IMR-90 (cell line): Measurements from ENCODE around the gene SORBS1. TPM values are rescaled to one million over a fixed set of nuclear protein-coding genes. Genes with fewer than 3 reads are reported as not detected.

Experiments
- ATAC-seq: fragments of 200-7000 bp; cut with Tn5 transposase; 2 replicates; pipeline ENCODE4 v1.9.1; 2020; ENCODE audit warnings: low read depth, mild to moderate bottlenecking, moderate library complexity
- BruUV-seq: library from RNA; stranded (reverse); fragments of 400-500 nt; replicated peaks from 2 replicates; lab custom pipeline; 2021; lab: Mats Ljungman, UMichigan
- CTCF ChIA-PET: fragments of 300-600 bp; formaldehyde crosslinking; extraction: SDS; loops from one replicate; lab custom pipeline; 2021; ENCODE audit warnings: antibody characterized with exemption; lab: Yijun Ruan, JAX
- POLR2A ChIA-PET: fragments of 300-600 bp; sonication (Branson Sonifier 250); formaldehyde crosslinking; loops from one replicate; lab custom pipeline; 2022; ENCODE audit warnings: antibody characterized with exemption; ENCODE audit not compliant: unreplicated experiment; lab: Charles Lee
- DNase-seq: peaks from one replicate; pipeline ENCODE4 v3.0.0; 2013
- H2AFZ ChIP-seq: replicated peaks from 2 replicates; pipeline ENCODE3; 2013; ENCODE audit warnings: low read length, mild to moderate bottlenecking; ENCODE audit not compliant: poor library complexity
- H2AK5ac ChIP-seq: 2 replicates; pipeline ENCODE4 v1.6.1; 2013; ENCODE audit warnings: low read depth, low read length, inconsistent platforms
- H2AK9ac ChIP-seq: replicated peaks from 2 replicates; pipeline ENCODE3; 2013; ENCODE audit warnings: mild to moderate bottlenecking, low read depth, low read length, moderate library complexity; ENCODE audit not compliant: poor library complexity
- H2BK120ac ChIP-seq: 2 replicates; pipeline ENCODE4 v1.6.1; 2013; ENCODE audit warnings: low read depth, low read length, inconsistent platforms
- H2BK15ac ChIP-seq: 3 replicates; pipeline ENCODE4 v1.6.1; 2013; ENCODE audit warnings: low read depth, low read length, inconsistent platforms
- H2BK20ac ChIP-seq: 2 replicates; pipeline ENCODE4 v1.6.1; 2013; ENCODE audit warnings: low read depth, mild to moderate bottlenecking, inconsistent platforms, low read length, moderate library complexity
- H2BK5ac ChIP-seq: 2 replicates; pipeline ENCODE4 v1.6.1; 2013; ENCODE audit warnings: mild to moderate bottlenecking, low read depth, low read length, inconsistent platforms; ENCODE audit not compliant: poor library complexity, severe bottlenecking
- H3K14ac ChIP-seq: replicated peaks from 2 replicates; pipeline ENCODE4 v1.6.1; 2013; ENCODE audit warnings: low read depth, low read length, inconsistent platforms
- H3K18ac ChIP-seq: 2 replicates; pipeline ENCODE4 v1.6.1; 2013; ENCODE audit warnings: low read depth, low read length, control low read depth
- H3K23ac ChIP-seq: 2 replicates; pipeline ENCODE4 v1.6.1; 2013; ENCODE audit warnings: low read depth, low read length, inconsistent platforms
- H3K27ac ChIP-seq: 2 replicates; pipeline ENCODE4 v1.5.1; 2013; ENCODE audit warnings: mild to moderate bottlenecking, control low read depth, low read length; ENCODE audit not compliant: insufficient read depth
- H3K27me3 ChIP-seq: 2 replicates; pipeline ENCODE4 v1.6.1; 2013; ENCODE audit warnings: low read length; ENCODE audit not compliant: control insufficient read depth, insufficient read depth
- H3K36me3 ChIP-seq: 2 replicates; pipeline ENCODE4 v1.6.1; 2013; ENCODE audit warnings: low read length, mixed read lengths; ENCODE audit not compliant: control insufficient read depth, insufficient read depth
- H3K4ac ChIP-seq: 2 replicates; pipeline ENCODE4 v1.6.1; 2013; ENCODE audit warnings: low read depth, low read length, inconsistent platforms
- H3K4me1 ChIP-seq: 2 replicates; pipeline ENCODE4 v1.6.1; 2013; ENCODE audit warnings: low read length, mixed read lengths; ENCODE audit not compliant: control insufficient read depth, insufficient read depth
- H3K4me2 ChIP-seq: 2 replicates; pipeline ENCODE4 v1.6.1; 2013; ENCODE audit warnings: low read depth, mild to moderate bottlenecking, control low read depth, low read length, moderate library complexity
- H3K4me3 ChIP-seq: 2 replicates; pipeline ENCODE4 v1.5.1; 2013; ENCODE audit warnings: low read depth, mild to moderate bottlenecking, control low read depth, low read length, moderate library complexity; ENCODE audit not compliant: insufficient read depth
- H3K56ac ChIP-seq: 2 replicates; pipeline ENCODE4 v1.6.1; 2013; ENCODE audit warnings: low read length, inconsistent platforms; ENCODE audit not compliant: insufficient read depth; ENCODE audit errors: extremely low read depth
- H3K79me1 ChIP-seq, 2 experiments: 2 replicates each; pipeline ENCODE4 v1.6.1; 2013; ENCODE audit warnings: low read length in 2 of 2, inconsistent platforms in 1 of 2, low read depth in 1 of 2
- H3K9ac ChIP-seq: 2 replicates; pipeline ENCODE4 v1.6.1; 2013; ENCODE audit warnings: low read depth, low read length, control low read depth
- H3K9me1 ChIP-seq: 2 replicates; pipeline ENCODE4 v1.6.1; 2013; ENCODE audit warnings: low read length, inconsistent platforms; ENCODE audit not compliant: insufficient read depth
- H3K9me3 ChIP-seq: 2 replicates; pipeline ENCODE4 v1.6.1; 2013; ENCODE audit warnings: low read length; ENCODE audit not compliant: control insufficient read depth, insufficient read depth
- H4K20me1 ChIP-seq: 2 replicates; pipeline ENCODE4 v1.6.1; 2013; ENCODE audit warnings: low read length, inconsistent platforms; ENCODE audit not compliant: insufficient read depth
- H4K5ac ChIP-seq: 2 replicates; pipeline ENCODE4 v1.6.1; 2013; ENCODE audit warnings: mild to moderate bottlenecking, low read depth, low read length, control low read depth
- H4K8ac ChIP-seq, 2 experiments: 2 replicates each; pipeline ENCODE4 v1.6.1; 2013; ENCODE audit warnings: low read depth in 2 of 2, low read length in 2 of 2, control low read depth in 1 of 2, inconsistent platforms in 1 of 2
- H4K91ac ChIP-seq: 2 replicates; pipeline ENCODE4 v1.6.1; 2013; ENCODE audit warnings: low read depth, low read length, inconsistent platforms; ENCODE audit not compliant: insufficient read depth
- FOS ChIP-seq: fragments of 150-350 bp; IDR thresholded peaks from 2 replicates; pipeline ENCODE4 v1.6.1; 2016; ENCODE audit warnings: low read depth, low read length
- MAFK ChIP-seq: IDR thresholded peaks from 2 replicates; pipeline ENCODE4 v1.6.1; 2012; ENCODE audit warnings: low read depth, low read length, improper control_type of control experiment
- POLR2A ChIP-seq: IDR thresholded peaks from 2 replicates; pipeline ENCODE4 v1.6.1; 2012; ENCODE audit warnings: mild to moderate bottlenecking, low read depth, low read length
- RCOR1 ChIP-seq: IDR thresholded peaks from 2 replicates; pipeline ENCODE4 v1.6.1; 2012; ENCODE audit warnings: mild to moderate bottlenecking, low read length, improper control_type of control experiment; ENCODE audit not compliant: insufficient replicate concordance
- WGBS, 2 experiments: methylation state at CpG; one replicate each; pipeline versions ENCODE4 v1.1.5 to v1.1.7; 2013; ENCODE audit warnings: missing lambda C conversion rate in 2 of 2; ENCODE audit not compliant: insufficient read length in 1 of 2; ENCODE audit errors: extremely low coverage in 2 of 2; 5-methylcytosine and 5-hydroxymethylcytosine counted together
- dilution Hi-C: fragments of 300-500 bp; cut with HindIII; formaldehyde crosslinking; loops from one replicate; pipeline ENCODE4 v1.14.3; 2018; ENCODE audit warnings: low sequenced_read_pairs; ENCODE audit not compliant: unreplicated experiment
- in situ Hi-C: fragments of 300-500 bp; cut with MboI; formaldehyde crosslinking; loops from 3 replicates; pipeline ENCODE4 v1.14.3; 2019; ENCODE audit warnings: low sequenced_read_pairs, inconsistent platforms, mixed read lengths
- intact Hi-C: fragments of 100-400 bp; cut with micrococcal nuclease; formaldehyde crosslinking; loops from 2 replicates; pipeline ENCODE4 v1.10.0; 2022
- polyA plus RNA-seq, 3 experiments: library from polyadenylated mRNA; depleted of rRNA; stranded (reverse); fragments of >200 nt; gene quantifications; 2 replicates each; pipeline ENCODE4 v1.2.3, GENCODE V29; 2012; ENCODE audit warnings: low replicate concordance in 1 of 3
- total RNA-seq: library from RNA; depleted of rRNA; stranded (reverse); fragments of >200 nt; gene quantifications from 2 replicates; pipeline ENCODE4 v1.2.3, GENCODE V29; 2012

Gene SORBS1
- total and polyA plus RNA-seq, 2 of the 4 experiments (the other 2 are of a cell fraction): 0.18 to 0.32 TPM

- no peak for ATAC-seq
- Histone ChIP-seq H2AFZ (no peak overlapping the region), H3K4me3 (no peak overlapping the region), H3K4me2 (no peak overlapping the region), H2BK5ac (no peak overlapping the region), H3K36me3 (no peaks in the 10 kb centered on the region), H3K27me3 (peaks cover 1% of the 10 kb centered on the region; the same call in 1 of the 2 replicates), H3K27ac (no peak overlapping the region), H4K20me1 (no peaks in the 10 kb centered on the region), H3K9me3 (no peaks in the 10 kb centered on the region), H3K9me1 (no peaks in the 10 kb centered on the region), H4K91ac (no peak overlapping the region), H4K8ac (no peak overlapping the region), H3K14ac (no peak overlapping the region), H2BK120ac (no peak overlapping the region), H3K18ac (no peak overlapping the region), H3K4ac (no peak overlapping the region), H3K79me1 (no peaks in the 10 kb centered on the region), H2BK15ac (no peak overlapping the region), H2AK5ac (no peak overlapping the region), H2AK9ac (no peak overlapping the region), H3K9ac (no peak overlapping the region), H3K56ac (no peak overlapping the region), H3K23ac (no peak overlapping the region), H2BK20ac (no peak overlapping the region), H4K5ac (no peak overlapping the region), H3K4me1 (0 out of 2 replicates have a peak, but pooled peaks cover 1% of the 10 kb centered on the region)
- BruUV-seq: no TSS peak
- dilution Hi-C loops: no loop called here
- no peak for TF ChIP-seq POLR2A
- TF ChIP-seq FOS: no peak
- no peak for TF ChIP-seq RCOR1
- no peak for TF ChIP-seq MAFK
- intact Hi-C loops: no loop called here
- WGBS, 2 experiments: 80% methylated on average over 2 of the region's 5 CpGs; no CpG with 5 or more reads in 1 of the 2 experiments
- DNase-seq: no peak
- in situ Hi-C loops: no loop called here
- ChIA-PET POLR2A (no interaction called here), CTCF (no interaction called here)
Measured at GRCh38 chr10:95469676-95470075, 91.5 kb downstream of the SORBS1 start.
